ENCODE measurements around the gene FNDC10. TPM values are rescaled to one million over a fixed set of nuclear protein-coding genes. Genes with fewer than 3 reads are reported as not detected.

FNDC10 gene
- total and polyA plus RNA-seq, 10 of the 15 experiments (the other 5 are each of a cell fraction or from before 2014, with no cell fraction given), result 0.05 to 1.3 (median 0.25) TPM; not detected in 4

GRCh38 chr1:1630191-1630964 lies 30.4 kb upstream of the FNDC10 start (continued):
- peak; percentile 33; the same call in 1 of the 2 replicates for TF ChIP-seq PKNOX1 (IDR thresholded peaks at IDR 0.05)
- peak; percentile 23; the same call in 1 of the 2 replicates for TF ChIP-seq RFX5 (IDR thresholded peaks at IDR 0.05; ENCODE audit: low read depth, low read length)
- TF ChIP-seq ZNF207 (IDR thresholded peaks at IDR 0.05; ENCODE audit: borderline replicate concordance), result peak; percentile 45; the same call in 1 of the 2 replicates
- peak; percentile 18 for TF ChIP-seq PBX3 (IDR thresholded peaks at IDR 0.05; ENCODE audit: insufficient replicate concordance, low read depth, low read length)
- peak; percentile 83 for TF ChIP-seq NRF1 (conservative IDR thresholded peaks at IDR 0.05; ENCODE audit: low read depth, low read length)
- peak; percentile 56 for TF ChIP-seq USF1 (IDR thresholded peaks at IDR 0.05; ENCODE audit: borderline replicate concordance, extremely low read length, insufficient read depth, low read depth, low read length)
- no peak for TF ChIP-seq NBN (IDR thresholded peaks at IDR 0.05)
- TF ChIP-seq RUNX3 (IDR thresholded peaks at IDR 0.05; ENCODE audit: low read length), result peak; percentile 71
- TF ChIP-seq E4F1 (IDR thresholded peaks at IDR 0.05; ENCODE audit: borderline replicate concordance, partially characterized antibody), result no peak
- TF ChIP-seq ZNF592 (IDR thresholded peaks at IDR 0.05), result 0 out of 2 replicates have a peak, but pooled peaks have one; percentile 8
- TF ChIP-seq GATAD2B (conservative IDR thresholded peaks at IDR 0.05; ENCODE audit: low read depth), result 0 out of 2 replicates have a peak, but pooled peaks have one; percentile 25
- TF ChIP-seq BACH1 (IDR thresholded peaks at IDR 0.05; ENCODE audit: borderline replicate concordance), result peak; percentile 21; the same call in 1 of the 2 replicates
- TF ChIP-seq MYC (IDR thresholded peaks at IDR 0.05; ENCODE audit: insufficient read depth, insufficient read length, insufficient replicate concordance, low read length, severe bottlenecking), result no peak
